GM21825 (cell line): ENCODE data around the gene UNC5C.

ENCODE experiments used
- ATAC-seq: cut with Tn5 transposase; IDR thresholded peaks from one replicate; pipeline ENCODE4 v1.9.1; 2021; ENCODE audit warnings: mild to moderate bottlenecking, moderate library complexity; ENCODE audit not compliant: unreplicated experiment

The UNC5C gene

GRCh38 chr4:95470622-95471021, 78.2 kb downstream of the UNC5C start:
- ATAC-seq, result no peak

GRCh38 chr4:95469617-95470016, 79.2 kb downstream of the UNC5C start:
- no peak for ATAC-seq

GRCh38 chr4:95466791-95467190, 82.0 kb downstream of the UNC5C start:
- ATAC-seq, result no peak

- ATAC-seq, result no peak
Observed at GRCh38 chr4:95465010-95465409, 83.8 kb downstream of the UNC5C start.

GRCh38 chr4:95462921-95463320, 85.9 kb downstream of the UNC5C start:
- ATAC-seq, result no peak

GRCh38 chr4:95457353-95457752, 91.4 kb downstream of the UNC5C start:
- no peak for ATAC-seq

- ATAC-seq, result no peak
Observed at GRCh38 chr4:95450294-95450693, 98.5 kb downstream of the UNC5C start.

- no peak for ATAC-seq
Observed at GRCh38 chr4:95446173-95446572, 102.6 kb downstream of the UNC5C start.

GRCh38 chr4:95445251-95445650, 103.5 kb downstream of the UNC5C start:
- ATAC-seq, result no peak

GRCh38 chr4:95444812-95445211, 104.0 kb downstream of the UNC5C start:
- no peak for ATAC-seq

- no peak for ATAC-seq
Observed at GRCh38 chr4:95439896-95440295, 108.9 kb downstream of the UNC5C start.

GRCh38 chr4:95439071-95439470, 109.7 kb downstream of the UNC5C start:
- ATAC-seq, result no peak

GRCh38 chr4:95432466-95432865, 116.3 kb downstream of the UNC5C start:
- no peak for ATAC-seq

- ATAC-seq, result no peak
Observed at GRCh38 chr4:95431678-95432077, 117.1 kb downstream of the UNC5C start.

GRCh38 chr4:95429416-95429815, 119.4 kb downstream of the UNC5C start:
- ATAC-seq, result no peak

- no peak for ATAC-seq
Observed at GRCh38 chr4:95428291-95429070, 120.3 kb downstream of the UNC5C start.

- ATAC-seq, result no peak
Observed at GRCh38 chr4:95426455-95426854, 122.3 kb downstream of the UNC5C start.

- no peak for ATAC-seq
Observed at GRCh38 chr4:95422436-95422835, 126.3 kb downstream of the UNC5C start.

- no peak for ATAC-seq
Observed at GRCh38 chr4:95421869-95422268, 126.9 kb downstream of the UNC5C start.

GRCh38 chr4:95417531-95417930, 131.2 kb downstream of the UNC5C start:
- no peak for ATAC-seq

- no peak for ATAC-seq
Observed at GRCh38 chr4:95415346-95415771, 133.4 kb downstream of the UNC5C start.

GRCh38 chr4:95411371-95412088, 137.2 kb downstream of the UNC5C start:
- ATAC-seq, result no peak
